A549 (cell line): ENCODE results near the gene MZF1. TPM values are rescaled to one million over a fixed set of nuclear protein-coding genes. Genes with fewer than 3 reads are reported as not detected.

Experiments used
- ATAC-seq, 2 experiments: fragments of 200-7000 bp in 1 of 2; fragments of >200 bp in 1 of 2; cut with Nextera tagmentation in 1 of 2; cut with Tn5 transposase in 1 of 2; 3 replicates each; pipeline versions ENCODE4 v1.8.0 to v1.9.1; 2018 to 2020; ENCODE audit warnings: mild to moderate bottlenecking in 1 of 2, moderate library complexity in 1 of 2
- CTCF ChIA-PET: fragments of 300-600 bp; sonication (Branson Sonifier 250); formaldehyde crosslinking; extraction: SDS; loops from one replicate; lab custom pipeline; 2021; ENCODE audit warnings: antibody characterized with exemption, inconsistent platforms; lab: Yijun Ruan, JAX
- POLR2A ChIA-PET: fragments of 350-600 bp; formaldehyde crosslinking; extraction: SDS; loops from one replicate; lab custom pipeline; 2021; ENCODE audit warnings: antibody characterized with exemption, inconsistent platforms; lab: Yijun Ruan, JAX
- DNase-seq, 2 experiments: peaks; one replicate each; pipeline versions ENCODE4 v3.0.0 to v3.0.0-alpha.2; 2011 to 2016; ENCODE audit warnings: low read depth in 1 of 2, low spot score in 1 of 2
- FAIRE-seq: peaks from 2 replicates; lab custom pipeline; 2011; peaks lifted over from hg19 to GRCh38; lab: Jason Lieb, UNC
- H3K27ac ChIP-seq, 2 experiments: fragments of >200 bp; sonication (Bioruptor Twin); formaldehyde crosslinking; 3 replicates each; pipeline ENCODE4 v1.5.1; 2016 to 2017
- H3K4me1 ChIP-seq: fragments of >200 bp; sonication (Bioruptor Twin); formaldehyde crosslinking; 3 replicates; pipeline ENCODE4 v1.6.1; 2016
- H3K4me2 ChIP-seq: fragments of >200 bp; sonication (Bioruptor Twin); formaldehyde crosslinking; 3 replicates; pipeline ENCODE4 v1.6.1; 2016
- H3K4me3 ChIP-seq: fragments of >200 bp; sonication (Bioruptor Twin); formaldehyde crosslinking; 3 replicates; pipeline ENCODE4 v1.5.1; 2016
- H3K9me3 ChIP-seq: fragments of >200 bp; sonication (Bioruptor Twin); formaldehyde crosslinking; 3 replicates; pipeline ENCODE4 v1.6.1; 2016
- CBX2 ChIP-seq: fragments of 200-600 bp; sonication (generic); IDR thresholded peaks from 2 replicates; pipeline ENCODE4 v1.6.1; 2016; ENCODE audit warnings: low read depth, mild to moderate bottlenecking, borderline replicate concordance
- ESRRA ChIP-seq: fragments of 150-350 bp; IDR thresholded peaks from 2 replicates; pipeline ENCODE4 v1.6.1; 2014; ENCODE audit warnings: mild to moderate bottlenecking, low read length, borderline replicate concordance
- FOXS1 ChIP-seq: fragments of 250-450 bp; sonication (Bioruptor Pico); IDR thresholded peaks from 2 replicates; pipeline ENCODE4 v1.5.0; 2020; ENCODE audit warnings: mild to moderate bottlenecking, moderate library complexity
- HOXA7 ChIP-seq: fragments of 250-450 bp; sonication (Bioruptor Pico); IDR thresholded peaks from 2 replicates; pipeline ENCODE4 v1.5.0; 2020; ENCODE audit warnings: mild to moderate bottlenecking, moderate library complexity
- HOXB5 ChIP-seq: fragments of 250-450 bp; sonication (Bioruptor Pico); IDR thresholded peaks from 2 replicates; pipeline ENCODE4 v1.5.0; 2020; ENCODE audit warnings: mild to moderate bottlenecking, moderate library complexity
- JUNB ChIP-seq: fragments of >200 bp; sonication (Bioruptor Twin); formaldehyde crosslinking; IDR thresholded peaks from 2 replicates; pipeline ENCODE4 v1.6.1; 2016
- MAFK ChIP-seq: fragments of 450-650 bp; IDR thresholded peaks from 2 replicates; pipeline ENCODE4 v1.6.1; 2014; ENCODE audit not compliant: partially characterized antibody
- PHF8 ChIP-seq: fragments of 200-600 bp; sonication (generic); IDR thresholded peaks from 2 replicates; pipeline ENCODE4 v1.6.1; 2016; ENCODE audit warnings: low read depth, mild to moderate bottlenecking, antibody characterized with exemption, moderate library complexity, borderline replicate concordance
- POLR2A ChIP-seq: IDR thresholded peaks from 2 replicates; pipeline ENCODE4 v1.6.1; 2012; ENCODE audit warnings: mild to moderate bottlenecking, low read length
- RAD21 ChIP-seq, 2 experiments: fragments of >200 bp in 1 of 2; sonication (Bioruptor Twin) in 1 of 2; formaldehyde crosslinking in 1 of 2; IDR thresholded peaks in 1 of 2; conservative IDR thresholded peaks in 1 of 2; 2 replicates in 1 of 2; 3 replicates in 1 of 2; pipeline ENCODE4 v1.6.1; 2012 to 2018; ENCODE audit warnings: inconsistent platforms in 1 of 2
- RARB ChIP-seq: fragments of 250-450 bp; sonication (Bioruptor Pico); IDR thresholded peaks from 2 replicates; pipeline ENCODE4 v1.8.0; 2021; ENCODE audit warnings: mild to moderate bottlenecking, moderate library complexity
- RFX5 ChIP-seq: fragments of 450-650 bp; IDR thresholded peaks from 2 replicates; pipeline ENCODE4 v1.7.1; 2014; ENCODE audit warnings: antibody characterized with exemption, mild to moderate bottlenecking, moderate library complexity
- SREBF2 ChIP-seq: fragments of 450-650 bp; IDR thresholded peaks from 2 replicates; pipeline ENCODE4 v1.6.1; 2014; ENCODE audit warnings: mild to moderate bottlenecking, moderate library complexity
- TFCP2L1 ChIP-seq: fragments of 250-450 bp; sonication (Bioruptor Pico); IDR thresholded peaks from 2 replicates; pipeline ENCODE4 v1.5.0; 2021; ENCODE audit warnings: mild to moderate bottlenecking
- ZFP36 ChIP-seq: fragments of 450-650 bp; IDR thresholded peaks from 2 replicates; pipeline ENCODE4 v1.6.1; 2014; ENCODE audit warnings: borderline replicate concordance; ENCODE audit not compliant: partially characterized antibody
- WGBS: methylation state at CpG from one replicate; pipeline ENCODE4 v1.1.6; 2017; ENCODE audit errors: missing lambda C conversion rate; 5-methylcytosine and 5-hydroxymethylcytosine counted together
- polyA plus RNA-seq, 4 experiments: library from polyadenylated mRNA; depleted of rRNA in 3 of 4; stranded (reverse); fragments of >200 nt; fragmentation: RNase III in 1 of 4; extraction: RNeasy Plus Mini Kit Qiagen cat#74134 plus additional on column Dnase treatment in 1 of 4; gene quantifications; 2 replicates in 3 of 4; 3 replicates in 1 of 4; pipeline ENCODE4 v1.2.3, GENCODE V29; 2011 to 2017
- TF ChIP-seq, protein P1 (sequence below): fragments of >200 bp; sonication (Bioruptor Twin); formaldehyde crosslinking; IDR thresholded peaks from 2 replicates; pipeline ENCODE4 v1.6.1; 2016
- TF ChIP-seq, protein P2 (sequence below): fragments of >200 bp; sonication (Bioruptor Twin); formaldehyde crosslinking; IDR thresholded peaks from 3 replicates; pipeline ENCODE4 v1.5.1; 2016
- TF ChIP-seq, protein P3 (sequence below): fragments of 200-600 bp; sonication (generic); IDR thresholded peaks from 2 replicates; pipeline ENCODE4 v1.6.1; 2016; ENCODE audit warnings: antibody characterized with exemption, mild to moderate bottlenecking, moderate library complexity

Gene MZF1
- polyA plus RNA-seq, 2 of the 4 experiments (the other 2 are of a cell fraction), result 19.5 to 20.3 TPM

DNA sequence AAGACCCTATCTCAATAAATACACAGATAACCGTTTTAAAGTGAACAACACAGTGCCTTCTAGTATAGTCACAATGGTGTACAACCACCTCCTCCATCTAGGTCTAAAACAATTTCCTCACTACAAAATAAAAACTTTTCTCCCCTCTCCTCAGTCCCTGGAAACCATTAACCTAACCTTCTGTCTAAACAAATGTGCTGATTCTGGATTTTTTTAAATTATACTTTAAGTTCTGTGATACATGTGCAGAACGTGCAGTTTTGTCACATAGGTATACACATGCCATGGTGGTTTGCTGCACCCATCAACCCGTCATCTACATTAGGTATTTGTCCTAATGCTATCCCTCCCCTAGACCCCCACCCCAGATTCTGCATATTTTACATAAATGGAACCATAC is 43.7 kb downstream of the MZF1 start:
- TF ChIP-seq PHF8 (no peak), MAFK (peak; percentile 86)
- ATAC-seq, result no peak
- Histone ChIP-seq H3K4me1 (no peaks in the 10 kb centered on the region), H3K4me2 (no peak overlapping the region), H3K4me3 (no peak overlapping the region), H3K9me3 (no peaks in the 10 kb centered on the region), H3K27ac (no peak overlapping the region)
- 19% methylated on average over 3 of the region's 3 CpGs for WGBS
- no peak for FAIRE-seq
- CTCF ChIA-PET, result interaction anchor here (0.6 to 3.7 kb wide), 3 partner anchors 10 to 251 kb away, joined by 3 to 33 read pairs (median 3); partner anchors contain the start of gene ZBTB45
- POLR2A ChIA-PET, result interaction anchor here (1.0 to 1.6 kb wide), 2 partner anchors 9 to 14 kb away, joined by 6 to 11 read pairs; partner anchors contain the start of genes TRIM28 and ZBTB45
- DNase-seq, result no peak

DNA sequence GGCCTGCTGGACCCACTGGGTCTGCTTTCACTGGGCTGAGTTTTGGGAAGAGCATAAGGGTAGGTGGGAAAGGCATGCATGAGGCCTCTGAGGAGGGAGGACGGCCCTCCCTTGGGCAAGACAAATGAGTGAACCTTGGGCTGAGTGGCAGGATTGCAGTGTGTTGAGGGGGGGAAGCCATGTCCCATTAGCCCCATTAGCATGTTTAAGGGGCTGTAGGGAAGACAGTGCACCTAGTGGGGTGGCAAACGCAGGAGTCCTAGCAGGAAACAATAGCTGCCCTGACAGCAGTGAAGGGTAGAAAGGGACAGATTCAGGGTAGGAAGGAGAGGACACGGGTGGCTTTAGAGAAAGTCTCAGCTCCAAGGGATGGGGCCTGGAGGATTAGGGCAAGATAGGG is 50.4 kb downstream of the MZF1 start:
- DNase-seq (no peak), ATAC-seq (no peak), FAIRE-seq (no peak)
- TF ChIP-seq JUNB (no peak), HOXB5 (CRISPR knock-in tag) (no peak), HOXA7 (CRISPR knock-in tag) (no peak), RFX5 (no peak), ESRRA (no peak)
- TF ChIP-seq, protein P1, sequence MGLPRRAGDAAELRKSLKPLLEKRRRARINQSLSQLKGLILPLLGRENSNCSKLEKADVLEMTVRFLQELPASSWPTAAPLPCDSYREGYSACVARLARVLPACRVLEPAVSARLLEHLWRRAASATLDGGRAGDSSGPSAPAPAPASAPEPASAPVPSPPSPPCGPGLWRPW, result no peak
- H3K4me3 ChIP-seq, result no peak overlapping the region
- 89% methylated on average over 3 of the region's 3 CpGs for WGBS
- no peak overlapping the region for H3K27ac ChIP-seq
- H3K4me1 ChIP-seq, result peaks cover 12% of the 10 kb centered on the region
- no peaks in the 10 kb centered on the region for H3K9me3 ChIP-seq
- ChIA-PET POLR2A (interaction anchor here (4.4 to 5.7 kb wide), 2 partner anchors 22 to 30 kb away, joined by 85 to 184 read pairs; partner anchors contain the start of genes CHMP2A and TRIM28), CTCF (interaction anchor here (0.6 to 8.6 kb wide), 4 partner anchors 9 to 26 kb away, joined by 3 to 222 read pairs (median 3); partner anchors contain the start of genes CHMP2A, SLC27A5 and TRIM28)
- H3K4me2 ChIP-seq, result no peak overlapping the region

DNA sequence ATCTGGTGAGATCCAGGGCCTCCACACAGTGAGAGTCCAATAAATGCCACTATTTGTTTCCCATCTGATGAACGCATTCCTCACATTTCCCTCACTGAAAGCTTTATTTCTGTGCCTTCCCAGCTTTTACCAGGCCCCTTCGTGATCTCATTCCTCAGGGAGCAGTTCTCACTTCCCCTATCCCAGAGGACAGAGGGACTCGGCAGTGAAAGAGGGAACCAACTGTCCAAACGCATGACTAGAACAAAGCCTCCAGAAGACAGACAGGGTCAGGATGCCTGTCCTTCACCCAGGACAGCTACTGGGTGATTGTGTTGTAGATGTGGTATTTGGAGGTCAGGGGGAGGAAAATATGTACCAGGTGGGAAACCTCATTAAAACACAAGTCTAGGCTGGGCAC is 51.5 kb downstream of the MZF1 start:
- Histone ChIP-seq H3K9me3 (no peaks in the 10 kb centered on the region), H3K27ac (peak overlapping the region in 1 of 2 experiments; percentile 92; a peak in 1 of 6 replicates), H3K4me3 (no peak overlapping the region), H3K4me1 (peaks cover 14% of the 10 kb centered on the region), H3K4me2 (peak overlapping the region; percentile 98; the same call in 2 of the 3 replicates)
- ChIA-PET POLR2A (interaction anchor here (0.7 to 5.7 kb wide), 5 partner anchors 12 to 752 kb away, joined by 3 to 184 read pairs (median 40); partner anchors contain the start of genes CHMP2A, TRIM28 and ZNF586), CTCF (interaction anchor here (0.6 to 8.6 kb wide), 6 partner anchors 12 to 1690 kb away, joined by 3 to 222 read pairs (median 37); partner anchors contain the start of genes CHMP2A, SLC27A5 and TRIM28)
- TF ChIP-seq, protein P2, sequence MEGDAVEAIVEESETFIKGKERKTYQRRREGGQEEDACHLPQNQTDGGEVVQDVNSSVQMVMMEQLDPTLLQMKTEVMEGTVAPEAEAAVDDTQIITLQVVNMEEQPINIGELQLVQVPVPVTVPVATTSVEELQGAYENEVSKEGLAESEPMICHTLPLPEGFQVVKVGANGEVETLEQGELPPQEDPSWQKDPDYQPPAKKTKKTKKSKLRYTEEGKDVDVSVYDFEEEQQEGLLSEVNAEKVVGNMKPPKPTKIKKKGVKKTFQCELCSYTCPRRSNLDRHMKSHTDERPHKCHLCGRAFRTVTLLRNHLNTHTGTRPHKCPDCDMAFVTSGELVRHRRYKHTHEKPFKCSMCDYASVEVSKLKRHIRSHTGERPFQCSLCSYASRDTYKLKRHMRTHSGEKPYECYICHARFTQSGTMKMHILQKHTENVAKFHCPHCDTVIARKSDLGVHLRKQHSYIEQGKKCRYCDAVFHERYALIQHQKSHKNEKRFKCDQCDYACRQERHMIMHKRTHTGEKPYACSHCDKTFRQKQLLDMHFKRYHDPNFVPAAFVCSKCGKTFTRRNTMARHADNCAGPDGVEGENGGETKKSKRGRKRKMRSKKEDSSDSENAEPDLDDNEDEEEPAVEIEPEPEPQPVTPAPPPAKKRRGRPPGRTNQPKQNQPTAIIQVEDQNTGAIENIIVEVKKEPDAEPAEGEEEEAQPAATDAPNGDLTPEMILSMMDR, result no peak
- no peak for TF ChIP-seq RARB
- TF ChIP-seq POLR2A, result no peak
- no peak for TF ChIP-seq RAD21 (conservative IDR thresholded peaks at IDR 0.05 in 1 of 2, IDR thresholded peaks at IDR 0.05 in 1 of 2)
- no peak for TF ChIP-seq TFCP2L1 (CRISPR knock-in tag)
- no peak for TF ChIP-seq ZFP36
- TF ChIP-seq, protein P3, sequence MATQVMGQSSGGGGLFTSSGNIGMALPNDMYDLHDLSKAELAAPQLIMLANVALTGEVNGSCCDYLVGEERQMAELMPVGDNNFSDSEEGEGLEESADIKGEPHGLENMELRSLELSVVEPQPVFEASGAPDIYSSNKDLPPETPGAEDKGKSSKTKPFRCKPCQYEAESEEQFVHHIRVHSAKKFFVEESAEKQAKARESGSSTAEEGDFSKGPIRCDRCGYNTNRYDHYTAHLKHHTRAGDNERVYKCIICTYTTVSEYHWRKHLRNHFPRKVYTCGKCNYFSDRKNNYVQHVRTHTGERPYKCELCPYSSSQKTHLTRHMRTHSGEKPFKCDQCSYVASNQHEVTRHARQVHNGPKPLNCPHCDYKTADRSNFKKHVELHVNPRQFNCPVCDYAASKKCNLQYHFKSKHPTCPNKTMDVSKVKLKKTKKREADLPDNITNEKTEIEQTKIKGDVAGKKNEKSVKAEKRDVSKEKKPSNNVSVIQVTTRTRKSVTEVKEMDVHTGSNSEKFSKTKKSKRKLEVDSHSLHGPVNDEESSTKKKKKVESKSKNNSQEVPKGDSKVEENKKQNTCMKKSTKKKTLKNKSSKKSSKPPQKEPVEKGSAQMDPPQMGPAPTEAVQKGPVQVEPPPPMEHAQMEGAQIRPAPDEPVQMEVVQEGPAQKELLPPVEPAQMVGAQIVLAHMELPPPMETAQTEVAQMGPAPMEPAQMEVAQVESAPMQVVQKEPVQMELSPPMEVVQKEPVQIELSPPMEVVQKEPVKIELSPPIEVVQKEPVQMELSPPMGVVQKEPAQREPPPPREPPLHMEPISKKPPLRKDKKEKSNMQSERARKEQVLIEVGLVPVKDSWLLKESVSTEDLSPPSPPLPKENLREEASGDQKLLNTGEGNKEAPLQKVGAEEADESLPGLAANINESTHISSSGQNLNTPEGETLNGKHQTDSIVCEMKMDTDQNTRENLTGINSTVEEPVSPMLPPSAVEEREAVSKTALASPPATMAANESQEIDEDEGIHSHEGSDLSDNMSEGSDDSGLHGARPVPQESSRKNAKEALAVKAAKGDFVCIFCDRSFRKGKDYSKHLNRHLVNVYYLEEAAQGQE, result no peak
- no peak for TF ChIP-seq CBX2
- no peak for TF ChIP-seq JUNB
- no peak for TF ChIP-seq RFX5
- TF ChIP-seq SREBF2, result no peak
- TF ChIP-seq FOXS1, result no peak
- no peak for TF ChIP-seq HOXB5 (CRISPR knock-in tag)
- no peak for DNase-seq
- FAIRE-seq, result no peak
- ATAC-seq, result no peak
- 89% methylated on average over 4 of the region's 4 CpGs for WGBS
